Measurements from ENCODE around the gene EPN3.
A peak's percentile ranks its signal among the peaks of the same experiment; 100 is the strongest.

Gene EPN3

GRCh38 chr17:50542795-50543774 lies 10.6 kb downstream of the EPN3 start:
- Histone ChIP-seq H3K27me3 (ENCODE audit: low read length) (no peaks in the 10 kb centered on the region), H3K9ac (ENCODE audit: low read length) (0 out of 2 replicates have a peak overlapping the region, but pooled peaks have one; percentile 56), H3K79me2 (ENCODE audit: insufficient read depth, low read length) (no peaks in the 10 kb centered on the region), H3K4me2 (ENCODE audit: low read depth, low read length, poor library complexity, severe bottlenecking) (peak overlapping the region; percentile 64), H4K20me1 (ENCODE audit: low read depth, low read length) (no peaks in the 10 kb centered on the region), H3K9me2 (replicated peaks; ENCODE audit: insufficient read depth, low read length) (no peaks in the 10 kb centered on the region), H3K27ac (ENCODE audit: low read depth, low read length) (no peak overlapping the region), H3K9me3 (ENCODE audit: insufficient read depth, low read length) (no peaks in the 10 kb centered on the region), H3K36me3 (ENCODE audit: low read length) (no peaks in the 10 kb centered on the region), H3K4me3 (ENCODE audit: insufficient read depth, low read length, poor library complexity, severe bottlenecking) (no peak overlapping the region), H3F3A (ENCODE audit: insufficient read depth) (no peaks in the 10 kb centered on the region), H2AFZ (ENCODE audit: low read depth, low read length, severe bottlenecking) (no peak overlapping the region)
- TF ChIP-seq, protein P1, sequence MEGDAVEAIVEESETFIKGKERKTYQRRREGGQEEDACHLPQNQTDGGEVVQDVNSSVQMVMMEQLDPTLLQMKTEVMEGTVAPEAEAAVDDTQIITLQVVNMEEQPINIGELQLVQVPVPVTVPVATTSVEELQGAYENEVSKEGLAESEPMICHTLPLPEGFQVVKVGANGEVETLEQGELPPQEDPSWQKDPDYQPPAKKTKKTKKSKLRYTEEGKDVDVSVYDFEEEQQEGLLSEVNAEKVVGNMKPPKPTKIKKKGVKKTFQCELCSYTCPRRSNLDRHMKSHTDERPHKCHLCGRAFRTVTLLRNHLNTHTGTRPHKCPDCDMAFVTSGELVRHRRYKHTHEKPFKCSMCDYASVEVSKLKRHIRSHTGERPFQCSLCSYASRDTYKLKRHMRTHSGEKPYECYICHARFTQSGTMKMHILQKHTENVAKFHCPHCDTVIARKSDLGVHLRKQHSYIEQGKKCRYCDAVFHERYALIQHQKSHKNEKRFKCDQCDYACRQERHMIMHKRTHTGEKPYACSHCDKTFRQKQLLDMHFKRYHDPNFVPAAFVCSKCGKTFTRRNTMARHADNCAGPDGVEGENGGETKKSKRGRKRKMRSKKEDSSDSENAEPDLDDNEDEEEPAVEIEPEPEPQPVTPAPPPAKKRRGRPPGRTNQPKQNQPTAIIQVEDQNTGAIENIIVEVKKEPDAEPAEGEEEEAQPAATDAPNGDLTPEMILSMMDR (IDR thresholded peaks at IDR 0.05; ENCODE audit: insufficient read depth, low read length, poor library complexity, severe bottlenecking): no peak
- no peak for TF ChIP-seq EZH2phosphoT487 (conservative IDR thresholded peaks at IDR 0.05; ENCODE audit: low read length)

- no peak overlapping the region for H3K9ac ChIP-seq (ENCODE audit: low read length)
- no peaks in the 10 kb centered on the region for H3K79me2 ChIP-seq (ENCODE audit: insufficient read depth, low read length)
- TF ChIP-seq, protein P1 (IDR thresholded peaks at IDR 0.05; ENCODE audit: insufficient read depth, low read length, poor library complexity, severe bottlenecking): no peak
- TF ChIP-seq EZH2phosphoT487 (conservative IDR thresholded peaks at IDR 0.05; ENCODE audit: low read length): no peak
- no peak overlapping the region for H2AFZ ChIP-seq (ENCODE audit: low read depth, low read length, severe bottlenecking)
- H3K27ac ChIP-seq (ENCODE audit: low read depth, low read length): no peak overlapping the region
- no peak overlapping the region for H3K4me3 ChIP-seq (ENCODE audit: insufficient read depth, low read length, poor library complexity, severe bottlenecking)
- H3K4me2 ChIP-seq (ENCODE audit: low read depth, low read length, poor library complexity, severe bottlenecking): no peak overlapping the region
- no peaks in the 10 kb centered on the region for H3F3A ChIP-seq (ENCODE audit: insufficient read depth)
- no peaks in the 10 kb centered on the region for H3K36me3 ChIP-seq (ENCODE audit: low read length)
- H3K9me3 ChIP-seq (ENCODE audit: insufficient read depth, low read length): no peaks in the 10 kb centered on the region
- H3K27me3 ChIP-seq (ENCODE audit: low read length): no peaks in the 10 kb centered on the region
- H3K9me2 ChIP-seq (replicated peaks; ENCODE audit: insufficient read depth, low read length): no peaks in the 10 kb centered on the region
- H4K20me1 ChIP-seq (ENCODE audit: low read depth, low read length): no peaks in the 10 kb centered on the region
Measured at GRCh38 chr17:50544516-50544915, 12.0 kb downstream of the EPN3 start.

GRCh38 chr17:50545311-50545710 lies 12.8 kb downstream of the EPN3 start:
- H3K4me2 ChIP-seq (ENCODE audit: low read depth, low read length, poor library complexity, severe bottlenecking): no peak overlapping the region
- H3K27me3 ChIP-seq (ENCODE audit: low read length): no peaks in the 10 kb centered on the region
- no peak overlapping the region for H3K9ac ChIP-seq (ENCODE audit: low read length)
- H3K9me2 ChIP-seq (replicated peaks; ENCODE audit: insufficient read depth, low read length): no peaks in the 10 kb centered on the region
- no peaks in the 10 kb centered on the region for H4K20me1 ChIP-seq (ENCODE audit: low read depth, low read length)
- no peak overlapping the region for H3K27ac ChIP-seq (ENCODE audit: low read depth, low read length)
- no peaks in the 10 kb centered on the region for H3K36me3 ChIP-seq (ENCODE audit: low read length)
- H3K4me3 ChIP-seq (ENCODE audit: insufficient read depth, low read length, poor library complexity, severe bottlenecking): no peak overlapping the region
- H3F3A ChIP-seq (ENCODE audit: insufficient read depth): no peaks in the 10 kb centered on the region
- TF ChIP-seq EZH2phosphoT487 (conservative IDR thresholded peaks at IDR 0.05; ENCODE audit: low read length): no peak
- TF ChIP-seq, protein P1 (IDR thresholded peaks at IDR 0.05; ENCODE audit: insufficient read depth, low read length, poor library complexity, severe bottlenecking): no peak
- H2AFZ ChIP-seq (ENCODE audit: low read depth, low read length, severe bottlenecking): no peak overlapping the region
- H3K9me3 ChIP-seq (ENCODE audit: insufficient read depth, low read length): no peaks in the 10 kb centered on the region
- no peaks in the 10 kb centered on the region for H3K79me2 ChIP-seq (ENCODE audit: insufficient read depth, low read length)
